ENCODE results near the gene FARP1.
"Not testable (repeated sequence)": the region's sequence is repeated elsewhere in the genome, so short reads cannot be mapped to it uniquely, and the experiment has no call there.

FARP1 gene

DNA sequence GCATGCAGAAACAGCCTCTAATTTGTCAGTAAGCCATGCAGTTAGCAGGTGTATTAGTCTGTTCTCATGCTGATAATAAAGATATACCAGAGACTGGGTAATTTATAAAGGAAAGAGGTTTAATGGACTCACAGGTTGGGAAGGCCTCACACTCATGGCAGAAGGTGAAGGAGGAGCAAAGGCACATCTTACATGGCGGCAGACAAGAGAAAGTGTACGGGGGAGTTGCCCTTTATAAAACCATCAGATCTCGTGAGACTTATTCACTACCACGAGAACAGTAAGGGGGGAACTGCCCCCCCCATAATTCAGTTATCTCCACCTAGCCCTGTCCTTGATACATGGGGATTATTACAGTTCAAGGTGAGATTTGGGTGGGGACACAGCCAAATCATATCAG, 87.9 kb downstream of the FARP1 start:
- FAIRE-seq, result not testable (repeated sequence)

DNA sequence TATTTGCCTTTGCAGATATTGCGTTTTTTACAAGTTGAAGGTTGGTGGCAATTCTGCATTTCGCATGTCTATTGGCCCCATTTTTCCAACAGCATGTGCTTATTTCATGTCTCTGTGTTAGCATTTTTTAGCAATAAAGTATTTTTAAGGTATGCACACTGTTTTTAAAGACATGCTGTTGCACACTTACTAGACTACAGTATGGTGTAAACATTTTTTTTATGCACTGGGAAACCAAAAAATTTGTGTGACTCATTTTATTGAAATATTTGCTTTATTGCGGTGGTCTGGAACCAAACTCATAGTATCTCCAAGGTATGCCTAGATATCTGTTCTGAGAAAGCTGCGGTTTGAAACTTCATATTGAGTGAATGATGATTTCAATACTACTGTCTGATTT, 89.6 kb downstream of the FARP1 start:
- no peak for FAIRE-seq

DNA sequence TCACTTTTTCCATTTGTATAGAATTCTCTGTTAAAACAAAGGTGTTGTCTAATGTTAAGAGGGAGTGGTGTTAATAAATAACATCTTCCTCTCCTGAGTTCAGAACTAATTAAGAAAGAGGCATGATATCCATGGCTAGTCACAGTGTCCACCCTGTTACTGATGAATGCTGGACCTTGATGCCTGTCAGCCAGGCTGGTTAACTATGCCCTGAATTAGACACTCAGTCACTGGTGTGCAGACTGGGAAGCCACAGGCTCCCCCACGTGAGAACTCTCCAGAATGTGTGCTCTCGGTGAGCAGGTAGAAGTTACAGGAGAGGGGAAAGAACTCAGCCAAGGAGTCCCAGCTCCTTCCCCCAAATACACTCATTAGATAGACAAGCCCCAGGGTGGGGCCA, 90.2 kb downstream of the FARP1 start:
- no peak for FAIRE-seq

DNA sequence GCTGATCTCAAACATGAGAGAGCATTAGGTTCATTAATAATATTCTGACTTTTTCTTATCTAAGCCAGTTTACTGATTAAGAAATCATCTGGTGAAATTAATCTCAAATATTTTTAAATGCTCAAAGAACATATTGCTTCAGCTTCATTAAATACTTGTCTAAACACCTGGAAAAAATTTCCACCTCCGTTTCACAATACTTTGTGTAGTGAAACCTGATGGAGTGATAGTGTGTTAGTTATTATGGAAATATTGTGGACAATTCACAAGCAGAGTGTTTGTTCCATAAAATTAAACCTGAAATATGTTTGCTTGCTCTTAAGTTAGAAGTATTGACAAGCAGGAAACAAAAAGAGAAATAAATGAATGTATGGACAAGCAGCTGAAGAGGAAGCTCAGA, 91.5 kb downstream of the FARP1 start:
- no peak for FAIRE-seq

DNA sequence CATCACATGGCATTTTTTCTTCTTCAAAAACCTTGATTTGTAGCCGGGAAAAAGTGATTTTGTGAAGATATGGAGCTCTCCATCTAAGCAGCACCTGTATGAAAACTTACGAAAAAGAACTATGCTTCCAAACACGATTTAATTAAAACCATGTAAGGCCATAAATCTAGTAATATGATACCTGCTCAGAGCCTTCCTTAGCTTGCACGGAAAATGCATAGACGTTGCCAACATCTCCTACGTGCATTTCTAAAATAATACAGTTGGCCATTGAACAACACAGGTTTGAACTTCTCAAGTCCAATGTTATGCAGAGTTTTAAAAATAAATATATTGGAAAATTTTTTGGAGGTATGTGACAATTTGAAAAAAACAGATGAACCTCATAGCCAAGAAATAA, 93.3 kb downstream of the FARP1 start:
- FAIRE-seq, result no peak

DNA sequence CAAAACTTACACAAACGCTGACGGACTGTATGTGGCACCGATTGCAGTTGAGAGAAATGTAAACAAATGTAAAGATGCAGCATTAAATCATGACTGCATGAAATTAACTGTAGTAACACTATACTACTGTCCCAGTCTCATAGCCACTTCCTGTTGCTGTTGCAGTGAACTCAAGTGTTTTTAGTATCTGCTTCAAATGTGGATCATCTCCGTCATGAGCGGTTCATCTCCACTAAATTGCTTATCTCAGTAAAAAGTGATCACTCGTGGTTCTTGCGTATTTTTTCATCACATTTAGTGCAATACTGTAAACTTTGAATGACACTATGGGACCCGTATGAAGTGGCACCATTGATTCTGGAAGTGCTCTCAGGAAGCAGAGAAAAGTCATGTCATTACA, 94.4 kb downstream of the FARP1 start:
- FAIRE-seq, result no peak

DNA sequence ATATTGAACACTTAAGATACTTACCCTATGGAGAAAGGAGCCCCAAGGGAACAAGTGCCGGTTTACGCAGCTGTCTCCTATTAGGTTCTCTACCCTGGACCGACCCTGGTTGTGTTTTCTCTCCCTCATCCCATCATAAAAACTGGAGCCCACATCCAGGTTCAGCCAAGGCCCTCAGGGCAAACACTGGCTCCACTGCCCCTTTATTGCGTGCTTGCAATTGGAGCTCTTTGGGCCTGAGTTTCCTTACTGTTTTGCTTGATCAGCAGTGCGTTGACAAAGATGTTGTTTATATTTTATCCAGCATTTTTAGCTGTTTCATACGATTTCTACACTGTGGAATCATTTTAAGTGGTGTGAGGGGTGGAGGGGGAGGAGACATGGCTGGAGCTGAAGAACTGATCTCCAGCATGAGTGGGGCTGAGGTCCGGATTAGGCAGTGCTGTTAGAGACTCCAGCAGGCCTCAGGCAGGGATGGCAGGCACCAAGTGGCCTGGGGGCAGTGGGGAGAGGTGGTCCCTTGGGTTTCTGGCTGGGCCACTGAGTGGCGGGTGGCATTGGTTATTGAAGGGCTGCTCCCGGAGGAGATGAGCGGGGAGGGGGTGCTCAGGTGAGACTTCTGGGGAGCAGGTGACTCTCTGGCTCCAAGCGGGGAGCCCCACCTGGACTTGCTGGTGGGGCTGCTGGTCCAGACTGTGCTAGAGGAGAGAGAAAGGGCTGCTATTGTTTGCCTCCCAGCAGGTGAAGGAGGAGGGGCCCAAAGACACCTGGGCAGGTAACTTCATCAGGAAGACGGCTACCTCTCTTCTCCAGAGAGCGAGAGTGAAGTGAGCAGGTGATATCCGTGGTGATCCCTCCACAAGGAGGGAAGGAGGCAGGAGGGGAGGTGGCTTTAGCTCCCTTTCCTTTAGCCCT, 96.5 kb downstream of the FARP1 start:
- FAIRE-seq, result no peak

DNA sequence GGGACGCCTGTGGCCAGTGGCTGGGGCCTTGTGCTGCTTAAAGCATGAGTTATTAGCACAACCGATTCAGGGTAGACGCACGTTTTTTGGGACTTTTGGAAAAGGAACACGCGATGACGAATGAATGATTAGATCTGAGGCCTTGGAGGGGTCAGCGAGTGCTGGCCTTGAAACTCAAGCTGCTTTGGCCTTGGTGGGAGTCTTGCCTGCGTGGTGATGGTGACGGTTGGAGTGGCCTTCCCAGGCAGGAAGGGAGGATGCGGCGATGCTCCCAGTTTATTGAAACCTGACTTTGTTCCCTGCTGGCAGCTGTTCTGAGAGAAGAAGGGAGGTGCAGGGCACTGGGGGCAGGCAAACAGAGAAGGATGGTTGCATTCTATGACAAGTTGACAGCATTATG, 97.2 kb downstream of the FARP1 start:
- FAIRE-seq, result no peak

DNA sequence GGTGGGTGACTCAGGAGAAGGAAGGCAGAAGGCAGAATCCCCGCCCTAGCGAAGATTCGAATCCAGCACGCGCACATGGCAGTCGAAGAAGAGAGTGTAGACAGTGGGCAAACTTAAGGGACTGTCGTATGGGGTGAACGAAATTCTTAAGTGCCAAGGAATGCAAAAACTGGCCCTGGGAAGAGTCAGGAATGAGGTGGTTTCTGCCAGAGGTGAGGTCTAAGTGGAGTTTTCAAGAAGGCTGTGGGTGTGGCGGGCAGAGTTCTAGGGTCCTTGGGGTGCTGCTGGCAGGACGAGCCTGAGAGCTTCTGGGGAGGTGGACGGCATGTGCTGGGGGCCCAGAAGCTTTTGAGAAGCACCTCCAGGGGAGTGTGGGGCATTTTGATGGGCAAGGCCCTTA, 98.1 kb downstream of the FARP1 start:
- FAIRE-seq, result no peak

DNA sequence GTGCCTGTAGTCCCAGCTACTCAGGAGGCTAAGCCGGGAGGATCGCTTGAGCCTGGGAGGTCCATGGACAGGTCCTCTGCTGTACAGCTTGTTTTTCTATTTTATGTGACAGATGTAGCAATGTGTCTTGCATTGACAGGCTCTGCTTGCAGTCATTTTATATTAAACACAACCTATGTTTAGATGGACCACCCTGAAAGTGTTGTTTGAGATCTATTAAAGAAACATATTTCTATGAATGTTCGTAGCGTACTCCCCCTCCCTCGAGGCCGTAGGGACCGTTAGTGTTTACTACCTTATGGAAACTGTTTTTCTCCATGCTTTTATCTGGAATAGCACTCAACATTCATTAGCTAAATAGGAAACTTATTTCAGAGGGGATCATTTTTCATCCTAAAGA, 99.1 kb downstream of the FARP1 start:
- no peak for FAIRE-seq

DNA sequence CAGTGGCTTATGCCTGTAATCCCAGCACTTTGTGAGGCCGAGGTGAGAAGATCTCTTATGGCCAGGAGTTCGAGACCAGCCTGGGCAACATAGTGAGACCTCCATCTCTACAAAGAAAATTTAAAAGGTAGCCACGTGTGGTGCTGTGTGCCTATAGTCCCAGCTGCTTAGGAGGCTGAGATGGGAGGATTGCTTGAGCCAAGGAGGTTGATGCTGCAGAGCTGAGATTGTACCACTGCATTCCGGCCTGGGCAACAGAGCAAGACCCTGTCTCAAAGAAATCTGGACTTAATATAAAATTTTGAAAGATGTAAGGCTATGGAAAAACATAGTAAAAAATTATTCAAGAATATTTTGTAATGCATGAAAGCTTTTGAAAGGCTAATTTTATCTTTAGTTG, 99.5 kb downstream of the FARP1 start:
- FAIRE-seq, result no peak

DNA sequence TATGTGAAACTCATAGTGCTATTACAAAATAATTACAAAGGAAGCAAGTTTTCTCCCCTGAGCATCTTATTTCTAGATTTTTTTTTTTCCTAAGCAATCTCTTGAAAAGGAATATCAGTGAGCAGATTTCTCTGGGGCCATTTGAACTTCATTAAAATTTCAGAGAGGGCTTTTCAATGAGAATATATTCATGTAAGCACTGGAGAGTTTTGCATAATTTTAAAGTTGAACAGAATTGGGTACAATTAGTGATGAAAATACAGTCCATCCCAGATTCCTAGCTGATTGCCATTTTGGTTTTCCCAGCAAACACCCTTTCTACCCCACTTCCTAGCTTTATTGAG, 101.0 kb downstream of the FARP1 start:
- no peak for FAIRE-seq

DNA sequence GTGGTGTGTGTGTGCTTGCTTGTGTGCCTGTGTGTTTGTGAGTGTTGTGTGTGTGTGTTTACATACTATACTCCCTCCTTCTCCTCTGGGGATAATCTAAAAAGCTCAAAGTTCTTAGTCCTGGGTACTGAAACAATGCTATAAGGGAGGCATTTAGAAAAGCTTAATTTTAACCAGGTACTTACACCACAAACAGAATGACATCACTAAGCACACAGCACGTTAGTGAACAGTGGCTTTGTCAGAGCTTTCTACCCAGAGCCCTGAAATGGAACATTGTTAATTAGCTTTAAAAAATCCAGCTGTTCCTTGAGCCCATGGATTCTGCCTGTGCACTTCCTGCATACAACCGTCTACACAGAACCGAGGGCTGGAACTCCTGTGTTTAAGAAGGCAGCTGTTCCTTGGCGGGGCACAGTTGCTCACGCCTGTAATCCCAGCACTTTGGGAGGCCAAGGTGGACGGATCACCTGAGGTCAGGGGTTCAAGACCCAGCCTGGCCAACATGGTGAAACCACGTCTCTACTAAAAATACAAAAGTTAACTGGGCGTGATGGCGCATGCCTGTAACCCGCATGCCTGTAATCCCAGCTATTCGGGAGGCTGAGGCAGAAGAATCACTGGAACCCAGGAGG, 103.8 kb downstream of the FARP1 start:
- no peak for FAIRE-seq

DNA sequence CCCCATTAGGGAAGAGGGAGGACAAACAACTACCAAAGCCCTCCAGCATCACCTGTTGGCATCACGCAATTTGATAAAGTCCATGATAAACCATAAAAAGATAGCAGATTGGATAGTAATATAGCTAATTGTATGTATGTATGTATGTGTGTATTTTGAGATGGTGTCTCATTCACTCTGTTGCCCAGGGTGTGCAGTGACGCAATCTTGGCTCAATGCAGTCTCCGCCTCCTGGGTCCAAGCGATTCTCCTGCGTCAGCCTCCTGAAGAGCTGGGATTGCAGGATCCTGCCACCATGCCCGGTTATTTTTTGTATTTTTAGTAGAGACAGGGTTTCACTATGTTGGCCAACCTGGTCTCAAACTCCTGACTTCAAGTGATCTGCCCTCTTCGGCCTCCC, 108.8 kb downstream of the FARP1 start:
- no peak for FAIRE-seq

DNA sequence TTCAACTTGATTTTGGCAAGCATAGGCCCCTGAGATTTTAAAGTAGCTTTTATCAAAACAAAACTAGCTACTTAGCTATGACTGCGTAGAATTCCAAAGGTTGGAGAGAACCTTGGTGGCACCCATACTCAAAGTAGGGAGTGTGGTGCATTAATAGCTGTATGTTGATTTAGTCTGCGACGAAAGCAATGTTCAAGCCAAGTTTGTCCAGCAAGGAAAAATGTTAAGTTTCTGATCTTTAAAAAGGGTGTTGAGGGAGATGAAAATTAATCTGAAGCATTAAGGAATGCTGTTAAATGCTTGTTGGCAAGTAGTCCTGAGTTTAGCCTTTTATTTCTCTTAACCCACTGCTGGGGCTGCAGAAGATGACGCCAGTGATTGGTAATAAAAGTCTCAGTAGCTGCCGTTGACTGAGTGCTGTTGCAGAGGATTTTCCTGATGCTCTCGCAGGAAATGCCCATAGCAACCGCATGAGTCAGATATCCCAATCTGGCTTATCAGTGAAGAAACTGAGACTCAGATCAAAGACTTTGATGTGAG, 110.1 kb downstream of the FARP1 start:
- FAIRE-seq, result no peak

DNA sequence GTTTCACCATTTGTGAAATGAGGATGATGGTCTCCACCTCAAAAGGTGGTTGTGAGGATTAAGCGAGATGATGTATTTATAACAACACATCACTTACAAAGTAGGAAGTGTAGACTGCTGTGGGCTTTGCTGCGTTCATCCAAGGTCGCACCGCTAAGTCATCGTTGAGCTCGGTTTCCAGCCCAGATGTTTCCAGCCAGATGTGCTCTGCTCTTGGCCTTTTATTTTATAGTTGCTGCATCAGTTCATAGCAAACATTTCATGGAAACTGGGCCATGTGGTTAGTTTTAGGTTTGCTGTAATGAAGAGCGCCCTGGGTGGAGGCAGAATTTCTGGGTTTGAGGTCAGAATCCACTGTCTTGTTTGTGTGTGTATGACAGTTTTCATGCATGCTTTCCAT, 110.6 kb downstream of the FARP1 start:
- no peak for FAIRE-seq

DNA sequence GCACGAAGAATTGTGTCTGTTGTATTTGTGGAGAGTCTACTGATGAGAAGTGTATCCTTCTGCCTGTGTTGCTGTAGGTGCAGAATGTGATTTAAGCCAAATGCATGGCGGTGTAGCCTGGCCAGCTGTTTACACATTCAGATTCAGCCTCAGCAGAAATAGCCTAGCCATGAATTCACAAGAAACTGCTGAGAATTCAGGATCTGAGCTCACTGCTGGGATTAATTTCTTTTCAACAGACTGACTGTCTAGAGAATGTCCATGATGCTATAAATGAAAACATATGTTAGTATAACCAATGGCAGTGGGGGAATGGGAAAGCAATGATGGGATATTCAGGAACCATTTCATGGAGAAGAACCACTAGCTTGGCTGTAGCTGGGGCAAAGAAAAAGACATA, 111.6 kb downstream of the FARP1 start:
- FAIRE-seq, result no peak

DNA sequence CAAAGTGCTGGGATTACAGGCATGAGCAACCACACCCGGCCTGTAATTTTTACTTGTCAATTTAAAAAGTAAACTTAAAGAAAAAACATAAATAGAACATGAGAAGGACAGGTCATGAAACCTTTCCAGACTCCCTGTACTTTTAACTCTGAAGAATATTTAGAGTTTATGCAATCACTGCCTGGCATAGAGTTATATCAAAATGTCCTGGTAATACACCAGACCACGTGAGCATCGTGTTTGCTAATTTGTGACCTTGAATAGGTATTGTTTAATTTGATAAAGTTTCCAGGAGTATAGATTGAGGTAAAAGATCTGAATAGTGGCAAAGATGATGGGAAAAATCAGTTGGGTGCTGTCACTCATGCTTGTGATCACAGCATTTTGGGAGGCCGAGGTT, 115.3 kb downstream of the FARP1 start:
- FAIRE-seq, result no peak

DNA sequence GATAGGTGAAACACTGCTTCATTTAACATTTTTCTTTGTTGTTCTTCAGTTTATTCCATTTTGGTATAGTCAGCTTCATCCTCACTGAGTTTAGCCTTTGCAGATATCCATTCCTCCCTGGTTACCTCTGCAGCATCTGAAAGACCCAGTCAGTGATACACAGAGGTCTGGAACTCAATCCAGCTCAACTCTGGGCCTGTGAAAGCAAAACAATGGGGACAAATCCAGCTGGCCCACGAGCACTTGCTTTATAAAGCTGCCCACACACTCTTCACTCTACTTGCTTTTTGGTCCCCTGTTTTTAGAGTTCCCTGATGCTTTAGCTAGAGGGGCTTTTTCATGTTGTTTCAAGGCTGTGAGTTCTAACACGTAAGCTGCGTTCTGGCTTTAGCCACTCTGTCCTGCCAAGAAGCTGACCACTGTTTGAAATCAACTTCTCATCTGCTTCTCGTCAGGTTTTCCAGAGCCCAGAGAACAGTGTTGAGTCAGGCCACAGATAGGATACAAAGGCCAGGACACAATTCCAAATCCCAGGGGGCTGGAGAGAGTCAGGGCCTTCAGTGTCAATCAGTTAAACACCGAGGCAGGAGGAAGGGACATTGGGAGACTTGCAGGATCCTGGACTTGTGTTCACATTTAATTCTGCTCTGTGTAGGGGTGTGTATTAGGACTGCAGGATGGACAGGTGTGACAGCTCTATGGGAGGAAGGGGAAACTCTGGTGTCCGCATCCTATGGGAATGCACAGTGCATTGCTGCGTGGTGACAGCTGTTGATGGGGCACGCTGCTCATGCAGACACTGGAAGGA, 117.7 kb downstream of the FARP1 start:
- no peak for FAIRE-seq

DNA sequence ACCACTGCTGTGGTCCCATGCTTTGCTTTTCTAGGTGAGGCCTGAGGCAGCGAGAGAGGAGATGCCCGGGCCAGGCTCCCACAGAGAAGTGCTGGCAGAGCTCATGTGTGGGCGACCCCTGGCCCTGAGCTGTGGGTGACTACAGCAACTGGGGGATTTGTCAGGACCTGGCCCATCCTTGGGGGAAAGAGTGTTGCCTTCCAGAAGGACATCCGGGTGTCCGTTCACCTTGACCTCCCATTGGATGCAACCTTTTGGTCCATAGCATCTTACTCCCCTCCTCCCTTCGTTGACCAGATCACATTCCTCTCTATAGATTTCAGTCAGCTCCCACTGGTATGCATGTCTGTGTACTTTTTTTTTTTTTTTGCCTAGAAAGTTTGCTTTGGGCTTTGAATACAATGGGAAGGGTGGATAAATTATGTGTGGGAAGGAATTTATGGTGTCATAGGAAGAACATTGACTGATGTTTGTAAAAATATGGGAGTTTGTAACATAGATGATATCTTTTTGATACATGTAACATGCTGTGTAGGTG, 118.3 kb downstream of the FARP1 start:
- no peak for FAIRE-seq

DNA sequence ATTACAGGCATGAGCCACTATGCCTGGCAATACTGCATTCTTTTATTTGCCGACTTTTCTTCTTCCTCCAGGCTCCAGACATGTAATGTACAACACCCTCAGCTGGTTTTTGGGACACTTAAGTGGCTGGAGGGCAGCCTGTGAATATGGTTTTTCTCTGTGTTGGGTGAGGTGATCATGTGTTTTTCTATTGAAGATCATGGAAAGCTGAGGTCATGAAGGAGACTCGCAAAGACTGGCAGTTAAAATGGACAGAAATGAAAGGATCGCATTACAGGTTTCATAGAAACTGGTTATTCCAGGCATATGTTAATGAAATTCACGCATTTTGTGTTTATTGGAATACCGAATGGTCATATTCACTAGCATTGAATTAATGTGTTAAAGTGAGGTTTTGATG, 119.4 kb downstream of the FARP1 start:
- no peak for FAIRE-seq

DNA sequence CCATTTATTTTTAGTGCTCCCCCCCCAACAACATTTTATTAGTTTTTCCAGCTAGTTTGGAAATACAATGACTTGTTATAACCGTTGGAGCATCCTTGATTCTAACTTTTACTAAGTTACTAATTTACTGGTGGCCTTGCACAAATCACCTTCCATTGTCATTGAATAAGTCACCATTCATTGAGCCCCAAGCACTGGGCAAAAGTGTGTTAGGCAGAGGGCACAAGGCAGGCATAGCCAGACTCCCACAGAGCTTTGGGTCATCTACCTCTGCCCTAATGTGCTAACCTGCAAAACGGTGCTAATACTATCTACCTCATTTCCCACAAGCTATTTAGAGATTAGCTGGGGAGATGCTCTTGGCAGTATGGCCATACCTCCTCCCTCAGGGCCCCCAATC, 120.9 kb downstream of the FARP1 start:
- FAIRE-seq, result no peak

DNA sequence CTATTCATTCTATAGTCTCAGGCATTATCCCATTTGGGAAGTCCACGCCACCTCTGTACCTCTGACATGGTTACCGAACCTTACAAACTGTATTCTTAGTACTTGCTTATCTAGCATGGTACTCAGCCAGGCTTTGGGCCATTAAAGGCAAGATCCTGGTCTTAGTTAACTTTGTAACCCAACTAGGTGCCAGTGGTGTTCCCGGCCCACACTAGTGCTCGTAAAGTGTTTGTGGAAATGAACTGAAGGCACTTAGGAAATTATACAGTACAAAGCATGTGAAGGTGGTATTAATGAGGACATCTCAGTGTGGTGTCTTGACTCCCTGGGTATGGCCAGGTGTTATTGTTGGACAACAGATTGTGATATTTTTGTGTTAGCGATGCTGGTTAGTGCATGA, 122.0 kb downstream of the FARP1 start:
- FAIRE-seq, result no peak

All from G401.6 (cell line).